Osteoblast (primary cell): ENCODE measurements around the gene PCDHA1. TPM values are rescaled to one million over a fixed set of nuclear protein-coding genes. Genes with fewer than 3 reads are reported as not detected.
"Not testable (repeated sequence)": the region's sequence is repeated elsewhere in the genome, so short reads cannot be mapped to it uniquely, and the experiment has no call there.

Experiments used
- DNase-seq: peaks from one replicate; pipeline ENCODE4 v3.0.0; 2011; ENCODE audit warnings: low spot score, mixed read lengths; ENCODE audit not compliant: insufficient read length; ENCODE audit errors: missing footprints
- H2AFZ ChIP-seq: 2 replicates; pipeline ENCODE4 v1.6.0; 2011; ENCODE audit warnings: mild to moderate bottlenecking, low read length
- H3K27ac ChIP-seq: 2 replicates; pipeline ENCODE4 v1.5.1; 2011; ENCODE audit warnings: mild to moderate bottlenecking, low read depth, low read length, moderate library complexity
- H3K27me3 ChIP-seq: 2 replicates; pipeline ENCODE4 v1.6.0; 2012; ENCODE audit warnings: mild to moderate bottlenecking, control low read depth, inconsistent platforms, low read length, moderate library complexity; ENCODE audit not compliant: insufficient read depth
- H3K36me3 ChIP-seq: 2 replicates; pipeline ENCODE4 v1.5.1; 2011; ENCODE audit warnings: mild to moderate bottlenecking, low read length, control low read depth, moderate library complexity; ENCODE audit not compliant: insufficient read depth
- H3K4me1 ChIP-seq: 2 replicates; pipeline ENCODE4 v1.5.1; 2011; ENCODE audit warnings: mild to moderate bottlenecking, low read length, control low read depth, moderate library complexity; ENCODE audit not compliant: insufficient read depth
- H3K4me2 ChIP-seq: 2 replicates; pipeline ENCODE4 v1.6.0; 2011; ENCODE audit warnings: mild to moderate bottlenecking, low read length; ENCODE audit not compliant: insufficient read depth
- H3K4me3 ChIP-seq: fragments of 200-600 bp; sonication (generic); 3 replicates; pipeline ENCODE4 v1.5.1; 2012; ENCODE audit warnings: mild to moderate bottlenecking, low read length, inconsistent platforms; ENCODE audit not compliant: insufficient read depth
- H3K79me2 ChIP-seq: 2 replicates; pipeline ENCODE4 v1.6.0; 2012; ENCODE audit warnings: mild to moderate bottlenecking, low read length, control low read depth, inconsistent platforms; ENCODE audit not compliant: insufficient read depth
- H3K9me3 ChIP-seq: 2 replicates; pipeline ENCODE4 v1.5.1; 2011; ENCODE audit warnings: low read depth, low read length, control low read depth
- H4K20me1 ChIP-seq: 2 replicates; pipeline ENCODE4 v1.6.0; 2012; ENCODE audit warnings: mild to moderate bottlenecking, low read length, control low read depth; ENCODE audit not compliant: insufficient read depth
- total RNA-seq: library from RNA; depleted of rRNA; stranded (reverse); fragments of >200 nt; gene quantifications from 2 replicates; pipeline ENCODE4 v1.2.3, GENCODE V29; 2012
- TF ChIP-seq, protein P1 (sequence below): IDR thresholded peaks from 2 replicates; pipeline ENCODE4 v1.5.1; 2011; ENCODE audit warnings: mild to moderate bottlenecking, low read depth, low read length, moderate library complexity; ENCODE audit errors: extremely low read depth

The PCDHA1 gene
- total RNA-seq, 1 donor = not detected

- TF ChIP-seq, protein P1, sequence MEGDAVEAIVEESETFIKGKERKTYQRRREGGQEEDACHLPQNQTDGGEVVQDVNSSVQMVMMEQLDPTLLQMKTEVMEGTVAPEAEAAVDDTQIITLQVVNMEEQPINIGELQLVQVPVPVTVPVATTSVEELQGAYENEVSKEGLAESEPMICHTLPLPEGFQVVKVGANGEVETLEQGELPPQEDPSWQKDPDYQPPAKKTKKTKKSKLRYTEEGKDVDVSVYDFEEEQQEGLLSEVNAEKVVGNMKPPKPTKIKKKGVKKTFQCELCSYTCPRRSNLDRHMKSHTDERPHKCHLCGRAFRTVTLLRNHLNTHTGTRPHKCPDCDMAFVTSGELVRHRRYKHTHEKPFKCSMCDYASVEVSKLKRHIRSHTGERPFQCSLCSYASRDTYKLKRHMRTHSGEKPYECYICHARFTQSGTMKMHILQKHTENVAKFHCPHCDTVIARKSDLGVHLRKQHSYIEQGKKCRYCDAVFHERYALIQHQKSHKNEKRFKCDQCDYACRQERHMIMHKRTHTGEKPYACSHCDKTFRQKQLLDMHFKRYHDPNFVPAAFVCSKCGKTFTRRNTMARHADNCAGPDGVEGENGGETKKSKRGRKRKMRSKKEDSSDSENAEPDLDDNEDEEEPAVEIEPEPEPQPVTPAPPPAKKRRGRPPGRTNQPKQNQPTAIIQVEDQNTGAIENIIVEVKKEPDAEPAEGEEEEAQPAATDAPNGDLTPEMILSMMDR = peak; percentile 51
- H3K79me2 ChIP-seq = no peaks in the 10 kb centered on the region
- no peaks in the 10 kb centered on the region for H3K27me3 ChIP-seq
- H3K4me2 ChIP-seq = no peak within 1 kb of the TSS
- H3K9me3 ChIP-seq = no peaks in the 10 kb centered on the region
- no peaks in the 10 kb centered on the region for H4K20me1 ChIP-seq
- no peaks in the 10 kb centered on the region for H3K4me1 ChIP-seq
- H3K36me3 ChIP-seq = no peaks in the 10 kb centered on the region
- H2AFZ ChIP-seq = no peak within 1 kb of the TSS
- H3K27ac ChIP-seq = no peak within 1 kb of the TSS
- no peak for DNase-seq
- H3K4me3 ChIP-seq = no peak within 1 kb of the TSS
Observed at GRCh38 chr5:140821375-140822280, 35.7 kb downstream of the PCDHA1 start, which contains the start of gene PCDHA5. PCDHA5 (plus strand) TSS chr5:140821613.

GRCh38 chr5:140822281-140822629, 36.3 kb downstream of the PCDHA1 start:
- H3K79me2 ChIP-seq = no peaks in the 10 kb centered on the region
- no peaks in the 10 kb centered on the region for H3K9me3 ChIP-seq
- no peak overlapping the region for H3K4me3 ChIP-seq
- TF ChIP-seq, protein P1 = no peak
- no peak overlapping the region for H3K4me2 ChIP-seq
- no peaks in the 10 kb centered on the region for H3K4me1 ChIP-seq
- H2AFZ ChIP-seq = no peak overlapping the region
- no peaks in the 10 kb centered on the region for H3K27me3 ChIP-seq
- H4K20me1 ChIP-seq = no peaks in the 10 kb centered on the region
- no peak for DNase-seq
- no peaks in the 10 kb centered on the region for H3K36me3 ChIP-seq
- no peak overlapping the region for H3K27ac ChIP-seq

GRCh38 chr5:140822969-140823368, 37.0 kb downstream of the PCDHA1 start:
- H3K36me3 ChIP-seq, H3K9me3 ChIP-seq, H3K27me3 ChIP-seq, DNase-seq, H3K4me2 ChIP-seq, H3K79me2 ChIP-seq, H4K20me1 ChIP-seq, H3K27ac ChIP-seq, H3K4me3 ChIP-seq, H3K4me1 ChIP-seq, H2AFZ ChIP-seq: not testable (repeated sequence)

GRCh38 chr5:140823475-140823874, 37.5 kb downstream of the PCDHA1 start:
- no peak overlapping the region for H3K4me3 ChIP-seq
- H3K36me3 ChIP-seq = no peaks in the 10 kb centered on the region
- no peaks in the 10 kb centered on the region for H3K79me2 ChIP-seq
- H3K9me3 ChIP-seq = no peaks in the 10 kb centered on the region
- no peak overlapping the region for H3K4me2 ChIP-seq
- TF ChIP-seq, protein P1 = no peak
- H3K27ac ChIP-seq = no peak overlapping the region
- H4K20me1 ChIP-seq = no peaks in the 10 kb centered on the region
- H3K4me1 ChIP-seq = no peaks in the 10 kb centered on the region
- H3K27me3 ChIP-seq = no peaks in the 10 kb centered on the region
- no peak overlapping the region for H2AFZ ChIP-seq
- no peak for DNase-seq
